HG02798 (cell line): ENCODE results near the gene MEPE.

Experiments used
- ATAC-seq: cut with Tn5 transposase; IDR thresholded peaks from one replicate; pipeline ENCODE4 v1.9.1; 2021; ENCODE audit warnings: mild to moderate bottlenecking; ENCODE audit not compliant: unreplicated experiment, poor library complexity

MEPE gene, protein sequence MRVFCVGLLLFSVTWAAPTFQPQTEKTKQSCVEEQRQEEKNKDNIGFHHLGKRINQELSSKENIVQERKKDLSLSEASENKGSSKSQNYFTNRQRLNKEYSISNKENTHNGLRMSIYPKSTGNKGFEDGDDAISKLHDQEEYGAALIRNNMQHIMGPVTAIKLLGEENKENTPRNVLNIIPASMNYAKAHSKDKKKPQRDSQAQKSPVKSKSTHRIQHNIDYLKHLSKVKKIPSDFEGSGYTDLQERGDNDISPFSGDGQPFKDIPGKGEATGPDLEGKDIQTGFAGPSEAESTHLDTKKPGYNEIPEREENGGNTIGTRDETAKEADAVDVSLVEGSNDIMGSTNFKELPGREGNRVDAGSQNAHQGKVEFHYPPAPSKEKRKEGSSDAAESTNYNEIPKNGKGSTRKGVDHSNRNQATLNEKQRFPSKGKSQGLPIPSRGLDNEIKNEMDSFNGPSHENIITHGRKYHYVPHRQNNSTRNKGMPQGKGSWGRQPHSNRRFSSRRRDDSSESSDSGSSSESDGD

GRCh38 chr4:87832669-87833068 lies at the start of gene MEPE:
Gene MEPE (plus strand): TSS chr4:87832969. CDS start chr4:87834715, 1,746 bp downstream.
- no peak for ATAC-seq

DNA sequence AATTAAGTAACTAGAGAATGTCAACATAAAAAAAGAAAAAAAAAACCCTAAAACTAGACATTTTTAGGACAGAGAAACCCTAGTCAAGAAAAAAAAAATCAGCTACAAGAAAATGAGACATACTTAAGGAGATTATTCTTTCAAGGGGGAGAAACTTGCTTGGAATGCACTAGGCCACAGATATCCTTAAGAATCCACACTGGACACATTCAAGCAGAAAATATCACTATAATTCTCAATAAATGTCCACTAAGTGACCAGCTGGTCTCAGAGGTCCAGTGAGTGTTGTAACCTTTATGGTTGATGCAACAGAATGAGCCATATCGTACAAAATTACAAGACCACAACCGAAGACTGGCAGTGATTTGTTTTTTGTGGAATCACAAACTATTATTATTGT lies 49.0 kb upstream of the MEPE start:
- no peak for ATAC-seq

GRCh38 chr4:87785731-87786509 lies 46.8 kb upstream of the MEPE start:
- ATAC-seq, result no peak

- ATAC-seq, result no peak
These were observed 33.3 kb upstream of the MEPE start, which contains the start of gene IBSP for GRCh38 chr4:87799301-87800113. Gene IBSP (plus strand): TSS chr4:87799554. CDS start chr4:87802362, 2,808 bp downstream.

- ATAC-seq, result no peak
These were observed 29.9 kb upstream of the MEPE start for GRCh38 chr4:87802858-87803257.

DNA sequence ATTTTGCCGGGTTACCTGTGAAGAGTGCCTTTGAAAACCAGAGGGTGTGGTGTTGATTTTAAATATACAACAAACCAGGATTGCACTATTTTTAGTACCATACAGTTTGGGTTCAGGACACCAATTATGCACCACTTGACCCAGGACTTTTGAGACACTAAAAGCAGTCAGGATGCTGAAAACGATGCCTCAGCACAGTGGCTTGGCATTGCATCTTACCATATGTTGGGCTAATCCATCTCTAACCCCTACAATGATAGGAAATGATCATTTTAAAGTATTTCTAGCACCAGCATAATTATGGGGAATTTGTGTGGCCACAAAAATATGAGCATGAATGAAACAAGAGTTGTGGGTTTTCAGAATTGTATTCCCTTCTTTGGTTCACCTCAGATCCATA lies 29.3 kb upstream of the MEPE start:
- ATAC-seq, result no peak

GRCh38 chr4:87804871-87805270 lies 27.9 kb upstream of the MEPE start:
- no peak for ATAC-seq

- ATAC-seq, result no peak
These were observed 26.8 kb upstream of the MEPE start for GRCh38 chr4:87805971-87806370.

DNA sequence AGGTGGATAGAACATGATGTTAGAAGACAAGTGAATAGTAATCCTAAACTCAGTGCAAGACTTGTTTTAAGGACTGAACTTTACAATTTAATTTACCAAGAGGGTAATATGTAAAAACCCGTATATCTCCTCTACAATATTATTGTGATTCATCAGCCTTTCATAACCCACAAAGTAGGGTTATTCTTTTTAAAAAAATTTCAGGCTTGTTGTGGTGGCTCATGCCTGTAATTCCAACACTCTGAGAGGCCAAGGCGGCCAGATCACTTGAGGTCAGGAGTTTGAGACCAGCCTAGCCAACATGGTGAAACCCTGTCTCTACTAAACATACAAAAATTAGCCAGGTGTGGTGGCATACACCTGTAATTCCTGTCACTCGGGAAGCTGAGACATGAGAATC lies 26.2 kb upstream of the MEPE start:
- no peak for ATAC-seq

DNA sequence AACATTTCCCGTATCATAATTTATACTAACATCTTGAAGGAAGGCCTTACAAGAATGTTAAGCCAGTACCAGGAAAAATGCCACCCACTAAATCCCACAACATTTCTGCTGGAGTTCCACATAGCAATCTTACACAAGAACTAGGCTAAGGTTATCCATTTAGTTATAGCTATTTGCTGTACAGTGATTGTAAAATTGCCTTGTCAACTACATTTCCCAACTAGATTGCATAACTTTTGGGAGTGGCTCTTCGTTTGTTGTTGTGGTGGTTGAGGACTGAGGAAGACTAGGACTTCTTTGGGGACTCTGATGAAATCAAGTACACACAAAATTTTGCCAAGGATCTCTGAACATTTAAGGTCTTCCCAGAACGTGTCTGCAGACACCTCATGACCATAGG lies 25.4 kb upstream of the MEPE start:
- no peak for ATAC-seq

DNA sequence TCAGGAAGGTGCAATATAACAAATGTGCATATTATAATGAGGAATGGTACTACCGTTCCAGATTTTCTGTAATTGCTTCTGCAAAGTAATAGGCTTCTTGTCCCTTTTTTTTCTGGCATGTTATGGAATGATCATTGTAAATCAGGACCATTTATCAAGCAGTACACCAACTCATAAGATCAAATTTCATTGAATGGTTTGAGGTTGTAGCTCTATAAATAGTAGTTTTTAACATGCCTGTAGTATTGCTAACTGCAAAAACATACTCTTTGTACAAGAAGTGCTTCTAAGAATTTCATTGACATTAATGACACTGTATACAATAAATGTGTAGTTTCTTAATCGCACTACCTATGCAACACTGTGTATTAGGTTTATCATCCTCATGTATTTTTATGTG lies 20.8 kb upstream of the MEPE start:
- ATAC-seq, result no peak

DNA sequence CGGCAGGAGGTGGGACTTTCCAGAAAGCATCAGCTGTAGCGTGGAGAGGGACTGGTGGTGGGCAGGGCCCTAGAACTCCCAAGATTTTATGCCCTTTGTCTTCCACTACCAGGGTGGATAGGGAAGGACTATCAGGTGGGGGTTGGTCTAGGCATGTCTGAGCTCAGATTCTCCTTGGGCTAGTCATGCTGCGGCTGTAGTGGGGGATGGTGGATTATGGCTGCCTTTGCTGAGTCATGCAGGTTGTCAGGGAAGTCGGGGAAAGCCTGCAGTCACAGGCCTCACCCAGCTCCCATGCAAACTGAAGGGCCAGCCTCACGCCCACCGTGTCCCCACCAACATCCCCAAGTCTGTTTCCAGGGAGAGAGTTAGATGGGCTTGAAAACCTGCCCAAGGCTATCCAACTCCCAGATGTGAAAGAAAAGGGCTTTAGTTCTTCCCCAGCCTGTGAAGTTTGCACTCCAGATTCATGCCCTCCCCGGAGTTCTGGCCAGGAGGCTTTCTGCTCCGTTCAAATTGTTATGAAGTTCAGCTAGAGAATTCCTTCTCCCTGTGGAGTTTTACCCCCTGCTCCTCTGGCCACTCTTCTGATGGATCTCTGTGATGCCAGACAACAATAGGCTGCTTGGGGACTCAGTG lies 13.4 kb upstream of the MEPE start:
- no peak for ATAC-seq

GRCh38 chr4:87823200-87823599 lies 9.6 kb upstream of the MEPE start:
- no peak for ATAC-seq

DNA sequence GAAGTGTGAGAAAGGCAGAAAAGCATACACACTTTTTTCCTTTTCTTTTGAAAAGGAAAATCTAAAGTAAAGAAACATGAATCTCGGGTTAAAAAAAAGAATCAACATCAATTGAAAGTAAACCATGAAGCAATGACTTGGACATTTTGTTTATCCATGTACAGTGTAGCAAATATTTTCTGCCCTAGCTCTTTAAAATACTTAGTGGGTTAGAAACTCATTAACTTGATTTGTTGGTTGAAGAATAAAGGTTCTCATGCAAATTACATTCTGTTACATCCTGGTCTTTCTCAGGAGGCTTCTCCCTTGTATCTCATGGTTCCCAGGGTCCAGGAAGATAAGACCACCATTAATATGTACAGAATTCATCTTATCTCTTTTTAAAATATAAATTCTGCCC lies 9.0 kb upstream of the MEPE start:
- ATAC-seq, result no peak

- no peak for ATAC-seq
These were observed 8.4 kb upstream of the MEPE start for GRCh38 chr4:87824352-87824751.

GRCh38 chr4:87834401-87834800 lies 1.6 kb downstream of the MEPE start:
- no peak for ATAC-seq

DNA sequence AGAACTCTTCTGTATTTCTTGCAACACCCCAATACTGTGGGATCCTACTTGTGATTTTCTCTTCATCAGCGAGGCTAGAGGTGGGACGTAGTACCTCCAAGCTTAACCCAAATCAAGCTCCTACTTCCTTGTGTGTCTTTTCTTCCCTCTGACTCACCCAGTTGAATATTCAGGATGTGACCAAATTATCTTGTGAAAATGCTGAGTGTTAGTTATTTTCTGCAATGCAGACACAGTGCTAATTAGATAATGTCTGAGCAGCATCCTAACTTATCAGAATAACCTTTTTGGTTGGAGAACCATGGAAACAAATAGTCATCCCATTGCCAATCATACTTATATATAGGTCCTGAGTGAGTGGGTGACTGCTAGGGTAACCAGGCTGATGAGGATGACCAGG lies 2.4 kb downstream of the MEPE start:
- no peak for ATAC-seq

GRCh38 chr4:87835743-87836142 lies 3.0 kb downstream of the MEPE start:
- ATAC-seq, result no peak

- ATAC-seq, result no peak
These were observed 5.4 kb downstream of the MEPE start for GRCh38 chr4:87838205-87838604.
